Measurements from ENCODE around the gene PLEKHM1.

The PLEKHM1 gene

GRCh38 chr17:45437465-45438283 is 52.8 kb downstream of the PLEKHM1 start:
- H3K4me3 ChIP-seq (replicated peaks; ENCODE audit: insufficient read depth, low read length) = no peak overlapping the region
- H3K27me3 ChIP-seq (ENCODE audit: insufficient read depth, poor library complexity, severe bottlenecking) = no peaks in the 10 kb centered on the region
- TF ChIP-seq, protein P1, sequence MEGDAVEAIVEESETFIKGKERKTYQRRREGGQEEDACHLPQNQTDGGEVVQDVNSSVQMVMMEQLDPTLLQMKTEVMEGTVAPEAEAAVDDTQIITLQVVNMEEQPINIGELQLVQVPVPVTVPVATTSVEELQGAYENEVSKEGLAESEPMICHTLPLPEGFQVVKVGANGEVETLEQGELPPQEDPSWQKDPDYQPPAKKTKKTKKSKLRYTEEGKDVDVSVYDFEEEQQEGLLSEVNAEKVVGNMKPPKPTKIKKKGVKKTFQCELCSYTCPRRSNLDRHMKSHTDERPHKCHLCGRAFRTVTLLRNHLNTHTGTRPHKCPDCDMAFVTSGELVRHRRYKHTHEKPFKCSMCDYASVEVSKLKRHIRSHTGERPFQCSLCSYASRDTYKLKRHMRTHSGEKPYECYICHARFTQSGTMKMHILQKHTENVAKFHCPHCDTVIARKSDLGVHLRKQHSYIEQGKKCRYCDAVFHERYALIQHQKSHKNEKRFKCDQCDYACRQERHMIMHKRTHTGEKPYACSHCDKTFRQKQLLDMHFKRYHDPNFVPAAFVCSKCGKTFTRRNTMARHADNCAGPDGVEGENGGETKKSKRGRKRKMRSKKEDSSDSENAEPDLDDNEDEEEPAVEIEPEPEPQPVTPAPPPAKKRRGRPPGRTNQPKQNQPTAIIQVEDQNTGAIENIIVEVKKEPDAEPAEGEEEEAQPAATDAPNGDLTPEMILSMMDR (IDR thresholded peaks at IDR 0.05; ENCODE audit: insufficient read depth, low read length) = no peak
- H3K27ac ChIP-seq (replicated peaks) = no peak overlapping the region
- no peak for DNase-seq (ENCODE audit: low read depth in 1 of 2, low spot score in 1 of 2)

DNA sequence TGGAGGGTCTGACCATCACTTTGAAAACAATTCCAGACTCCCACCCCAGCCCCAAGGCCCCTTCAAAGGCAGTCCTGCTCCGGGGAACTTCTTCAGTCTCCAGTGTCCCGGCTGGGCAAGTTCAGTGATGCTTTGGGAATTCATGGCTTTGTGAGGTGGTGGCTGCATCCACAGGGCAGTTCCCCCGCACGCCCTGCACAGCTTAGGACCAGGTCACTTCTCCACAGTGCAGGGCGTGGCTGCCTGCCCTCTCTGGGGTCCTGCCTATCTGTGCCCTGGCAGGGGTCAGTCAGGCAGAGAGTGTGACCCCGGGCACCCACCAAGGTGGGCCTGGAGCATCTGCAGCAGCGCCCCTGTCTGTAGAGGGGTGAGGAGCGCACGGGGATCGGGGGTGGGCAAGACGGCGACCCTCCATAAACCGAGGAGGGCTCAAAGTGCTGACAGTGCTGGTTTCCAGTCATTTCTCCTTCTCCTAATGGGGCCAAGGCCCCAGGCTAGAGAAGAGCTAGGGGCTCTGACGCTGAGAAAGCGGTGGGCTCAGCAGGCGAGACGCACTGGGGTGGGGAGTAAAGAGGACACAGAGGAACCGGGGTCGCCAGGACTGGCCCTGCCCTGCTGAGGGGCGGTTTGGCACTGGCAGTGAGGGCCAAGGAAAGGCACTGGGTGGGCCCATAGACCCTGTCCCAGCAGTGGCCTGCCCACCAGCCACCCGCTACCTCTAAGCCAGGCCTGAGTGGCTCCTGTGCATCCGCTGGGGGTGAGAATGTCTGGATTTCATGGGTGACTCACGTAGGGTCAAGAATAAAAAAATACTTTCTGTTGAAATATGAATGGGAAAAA is 53.7 kb downstream of the PLEKHM1 start:
- no peak overlapping the region for H3K27ac ChIP-seq (replicated peaks)
- TF ChIP-seq SPI1 (IDR thresholded peaks at IDR 0.05; ENCODE audit: borderline replicate concordance, low read depth) (no peak), GABPA (IDR thresholded peaks at IDR 0.05; ENCODE audit: low read depth) (no peak), POLR2AphosphoS5 (IDR thresholded peaks at IDR 0.05; ENCODE audit: low read depth) (no peak)
- TF ChIP-seq, protein P2, sequence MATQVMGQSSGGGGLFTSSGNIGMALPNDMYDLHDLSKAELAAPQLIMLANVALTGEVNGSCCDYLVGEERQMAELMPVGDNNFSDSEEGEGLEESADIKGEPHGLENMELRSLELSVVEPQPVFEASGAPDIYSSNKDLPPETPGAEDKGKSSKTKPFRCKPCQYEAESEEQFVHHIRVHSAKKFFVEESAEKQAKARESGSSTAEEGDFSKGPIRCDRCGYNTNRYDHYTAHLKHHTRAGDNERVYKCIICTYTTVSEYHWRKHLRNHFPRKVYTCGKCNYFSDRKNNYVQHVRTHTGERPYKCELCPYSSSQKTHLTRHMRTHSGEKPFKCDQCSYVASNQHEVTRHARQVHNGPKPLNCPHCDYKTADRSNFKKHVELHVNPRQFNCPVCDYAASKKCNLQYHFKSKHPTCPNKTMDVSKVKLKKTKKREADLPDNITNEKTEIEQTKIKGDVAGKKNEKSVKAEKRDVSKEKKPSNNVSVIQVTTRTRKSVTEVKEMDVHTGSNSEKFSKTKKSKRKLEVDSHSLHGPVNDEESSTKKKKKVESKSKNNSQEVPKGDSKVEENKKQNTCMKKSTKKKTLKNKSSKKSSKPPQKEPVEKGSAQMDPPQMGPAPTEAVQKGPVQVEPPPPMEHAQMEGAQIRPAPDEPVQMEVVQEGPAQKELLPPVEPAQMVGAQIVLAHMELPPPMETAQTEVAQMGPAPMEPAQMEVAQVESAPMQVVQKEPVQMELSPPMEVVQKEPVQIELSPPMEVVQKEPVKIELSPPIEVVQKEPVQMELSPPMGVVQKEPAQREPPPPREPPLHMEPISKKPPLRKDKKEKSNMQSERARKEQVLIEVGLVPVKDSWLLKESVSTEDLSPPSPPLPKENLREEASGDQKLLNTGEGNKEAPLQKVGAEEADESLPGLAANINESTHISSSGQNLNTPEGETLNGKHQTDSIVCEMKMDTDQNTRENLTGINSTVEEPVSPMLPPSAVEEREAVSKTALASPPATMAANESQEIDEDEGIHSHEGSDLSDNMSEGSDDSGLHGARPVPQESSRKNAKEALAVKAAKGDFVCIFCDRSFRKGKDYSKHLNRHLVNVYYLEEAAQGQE (IDR thresholded peaks at IDR 0.05; ENCODE audit: insufficient replicate concordance, low read depth) = no peak
- TF ChIP-seq, protein P1 (IDR thresholded peaks at IDR 0.05; ENCODE audit: insufficient read depth, low read length) = no peak
- no peak overlapping the region for H3K4me3 ChIP-seq (replicated peaks; ENCODE audit: insufficient read depth, low read length)
- no peak for DNase-seq (ENCODE audit: low read depth in 1 of 2, low spot score in 1 of 2)
- no peaks in the 10 kb centered on the region for H3K27me3 ChIP-seq (ENCODE audit: insufficient read depth, poor library complexity, severe bottlenecking)

GRCh38 chr17:45436161-45436560 is 54.4 kb downstream of the PLEKHM1 start:
- H3K27ac ChIP-seq (replicated peaks) = no peak overlapping the region
- TF ChIP-seq, protein P2 (IDR thresholded peaks at IDR 0.05; ENCODE audit: insufficient replicate concordance, low read depth) = no peak
- TF ChIP-seq SPI1 (IDR thresholded peaks at IDR 0.05; ENCODE audit: borderline replicate concordance, low read depth) = no peak
- TF ChIP-seq GABPA (IDR thresholded peaks at IDR 0.05; ENCODE audit: low read depth) = no peak
- TF ChIP-seq POLR2AphosphoS5 (IDR thresholded peaks at IDR 0.05; ENCODE audit: low read depth) = no peak
- H3K4me3 ChIP-seq (replicated peaks; ENCODE audit: insufficient read depth, low read length) = no peak overlapping the region
- DNase-seq (ENCODE audit: low read depth in 1 of 2, low spot score in 1 of 2) = no peak
- no peaks in the 10 kb centered on the region for H3K27me3 ChIP-seq (ENCODE audit: insufficient read depth, poor library complexity, severe bottlenecking)

DNA sequence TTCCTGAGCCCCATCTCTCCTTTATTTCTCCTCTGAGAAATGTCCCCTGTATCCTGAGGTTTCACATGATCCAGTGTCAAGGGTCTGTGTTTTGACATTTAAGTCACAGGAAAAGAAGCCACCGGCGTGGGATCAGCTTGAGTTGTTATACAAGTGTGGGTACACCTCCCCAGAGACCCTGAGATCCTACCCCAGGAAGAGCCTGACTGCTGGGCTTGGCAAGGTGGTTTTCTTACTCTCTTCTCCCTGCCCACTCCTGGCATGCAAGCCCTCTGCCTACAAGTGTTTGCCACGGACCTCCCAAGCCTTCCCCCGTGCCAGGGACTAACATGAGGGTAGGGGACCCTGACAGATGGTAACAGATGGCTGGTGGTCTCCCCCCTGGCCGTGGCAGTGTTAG is 55.0 kb downstream of the PLEKHM1 start:
- Histone ChIP-seq H3K4me3 (replicated peaks; ENCODE audit: insufficient read depth, low read length) (no peak overlapping the region), H3K27ac (replicated peaks) (no peak overlapping the region), H3K27me3 (ENCODE audit: insufficient read depth, poor library complexity, severe bottlenecking) (no peaks in the 10 kb centered on the region)
- no peak for TF ChIP-seq POLR2AphosphoS5 (IDR thresholded peaks at IDR 0.05; ENCODE audit: low read depth)
- no peak for TF ChIP-seq SPI1 (IDR thresholded peaks at IDR 0.05; ENCODE audit: borderline replicate concordance, low read depth)
- DNase-seq (ENCODE audit: low read depth in 1 of 2, low spot score in 1 of 2) = no peak

Data from HL-60 (cell line).